GM21576 (cell line): ENCODE data around the gene PCBP4.
"Not testable (repeated sequence)": the region's sequence is repeated elsewhere in the genome, so short reads cannot be mapped to it uniquely, and the experiment has no call there.

Source experiments
- ATAC-seq: cut with Tn5 transposase; IDR thresholded peaks from one replicate; pipeline ENCODE4 v1.9.1; 2021; ENCODE audit warnings: mild to moderate bottlenecking, moderate library complexity; ENCODE audit not compliant: unreplicated experiment

The PCBP4 gene

GRCh38 chr3:51928981-51929380 is 38.3 kb downstream of the PCBP4 start:
- not testable (repeated sequence) for ATAC-seq

GRCh38 chr3:51928438-51928837 is 38.8 kb downstream of the PCBP4 start:
- no peak for ATAC-seq

DNA sequence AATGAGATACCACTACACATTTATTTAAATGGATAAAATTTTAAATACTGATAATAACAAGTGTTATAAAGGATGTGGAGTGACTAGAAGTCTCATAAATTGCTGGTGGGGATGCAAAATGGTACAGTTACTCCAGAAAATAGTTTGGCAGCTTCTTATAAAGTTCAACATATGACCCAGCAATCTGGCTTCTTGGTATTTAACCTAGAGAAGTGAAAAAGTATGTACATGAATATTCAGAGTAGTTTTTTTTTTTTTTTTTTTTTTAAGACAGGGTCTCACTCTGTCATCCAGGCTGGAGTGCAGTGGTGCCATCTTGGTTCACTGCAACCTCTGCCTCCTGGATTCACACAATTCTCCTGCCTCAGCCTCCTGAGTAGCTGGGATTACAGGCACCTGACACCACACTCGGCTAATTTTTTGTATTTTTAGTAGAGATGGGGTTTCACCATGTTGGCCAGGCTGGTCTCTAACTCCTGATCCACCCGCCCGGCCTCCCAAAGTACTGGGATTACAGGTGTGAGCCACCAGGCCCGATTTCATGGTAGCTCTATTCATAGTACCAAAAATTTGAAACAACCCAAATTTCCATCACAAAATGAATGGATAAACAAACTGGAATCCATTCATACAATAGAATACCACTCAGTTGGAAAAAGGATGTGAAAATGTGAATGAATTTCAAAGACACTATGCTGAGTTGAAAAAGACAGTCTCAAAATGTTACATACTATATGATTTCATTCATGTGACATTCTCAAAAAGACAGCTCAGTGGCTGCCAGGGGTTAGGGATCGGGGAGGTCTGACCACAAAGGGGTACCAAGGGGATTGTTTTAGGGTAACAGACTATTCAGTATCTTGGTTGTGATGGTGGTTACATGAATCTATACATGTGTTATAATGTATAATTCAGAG is 39.9 kb downstream of the PCBP4 start:
- no peak for ATAC-seq

GRCh38 chr3:51921081-51921578 is 46.1 kb downstream of the PCBP4 start:
- ATAC-seq: no peak

- ATAC-seq: no peak
These were observed 50.8 kb downstream of the PCBP4 start for GRCh38 chr3:51916418-51916817.

DNA sequence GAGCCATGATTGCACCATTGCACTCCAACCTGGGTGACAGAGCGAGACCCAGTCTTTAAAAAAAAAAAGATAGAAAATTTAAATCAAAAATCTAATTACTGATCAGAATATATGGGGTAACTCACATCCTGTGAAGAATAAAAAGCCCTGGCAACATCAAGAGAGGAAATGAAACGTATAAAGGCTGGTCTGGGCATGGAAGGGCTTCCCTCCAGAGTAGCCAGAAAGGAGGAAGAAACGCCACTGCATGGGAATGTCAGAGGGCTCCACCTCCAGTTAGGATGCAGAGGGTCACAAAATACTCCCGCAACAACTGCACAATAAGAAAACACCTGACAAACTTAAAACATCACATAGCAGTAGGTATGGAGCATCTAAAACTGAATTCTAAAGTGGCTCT is 59.2 kb downstream of the PCBP4 start:
- ATAC-seq: no peak
